ENCODE data around the gene TLR2.

Gene TLR2

GRCh38 chr4:153645183-153645582, 38.9 kb upstream of the TLR2 start:
- DNase-seq (ENCODE audit: insufficient read length) (no peak), FAIRE-seq (no peak)
- no peak for TF ChIP-seq POLR2A (IDR thresholded peaks at IDR 0.05; ENCODE audit: low read depth, low read length)
- TF ChIP-seq POLR2AphosphoS5 (IDR thresholded peaks at IDR 0.05; ENCODE audit: low read depth, low read length): no peak
- TF ChIP-seq TAF1 (IDR thresholded peaks at IDR 0.05; ENCODE audit: borderline replicate concordance, low read depth, low read length): no peak

- no peak for TF ChIP-seq POLR2A (IDR thresholded peaks at IDR 0.05; ENCODE audit: low read depth, low read length)
- no peak for TF ChIP-seq POLR2AphosphoS5 (IDR thresholded peaks at IDR 0.05; ENCODE audit: low read depth, low read length)
- TF ChIP-seq TAF1 (IDR thresholded peaks at IDR 0.05; ENCODE audit: borderline replicate concordance, low read depth, low read length): no peak
- no peak for FAIRE-seq
- no peak for DNase-seq (ENCODE audit: insufficient read length)
Measured at GRCh38 chr4:153646261-153646660, 37.8 kb upstream of the TLR2 start.

GRCh38 chr4:153646978-153647377, 37.1 kb upstream of the TLR2 start:
- no peak for FAIRE-seq

GRCh38 chr4:153647975-153648374, 36.1 kb upstream of the TLR2 start:
- no peak for DNase-seq (ENCODE audit: insufficient read length)

More at GRCh38 chr4:153646978-153647377, 37.1 kb upstream of the TLR2 start:
- DNase-seq (ENCODE audit: insufficient read length): no peak
- TF ChIP-seq POLR2A (IDR thresholded peaks at IDR 0.05; ENCODE audit: low read depth, low read length) (no peak), TAF1 (IDR thresholded peaks at IDR 0.05; ENCODE audit: borderline replicate concordance, low read depth, low read length) (no peak), POLR2AphosphoS5 (IDR thresholded peaks at IDR 0.05; ENCODE audit: low read depth, low read length) (no peak)

GRCh38 chr4:153649572-153649991, 34.5 kb upstream of the TLR2 start:
- no peak for DNase-seq (ENCODE audit: insufficient read length)
- FAIRE-seq: no peak
- TF ChIP-seq POLR2AphosphoS5 (IDR thresholded peaks at IDR 0.05; ENCODE audit: low read depth, low read length) (no peak), TAF1 (IDR thresholded peaks at IDR 0.05; ENCODE audit: borderline replicate concordance, low read depth, low read length) (no peak), POLR2A (IDR thresholded peaks at IDR 0.05; ENCODE audit: low read depth, low read length) (no peak)

More at GRCh38 chr4:153647975-153648374, 36.1 kb upstream of the TLR2 start:
- TF ChIP-seq POLR2AphosphoS5 (IDR thresholded peaks at IDR 0.05; ENCODE audit: low read depth, low read length) (no peak), POLR2A (IDR thresholded peaks at IDR 0.05; ENCODE audit: low read depth, low read length) (no peak), TAF1 (IDR thresholded peaks at IDR 0.05; ENCODE audit: borderline replicate concordance, low read depth, low read length) (no peak)
- FAIRE-seq: peak; percentile 51

GRCh38 chr4:153651116-153651515, 33.0 kb upstream of the TLR2 start:
- no peak for FAIRE-seq
- no peak for TF ChIP-seq POLR2AphosphoS5 (IDR thresholded peaks at IDR 0.05; ENCODE audit: low read depth, low read length)
- TF ChIP-seq POLR2A (IDR thresholded peaks at IDR 0.05; ENCODE audit: low read depth, low read length): no peak
- TF ChIP-seq TAF1 (IDR thresholded peaks at IDR 0.05; ENCODE audit: borderline replicate concordance, low read depth, low read length): no peak
- no peak for DNase-seq (ENCODE audit: insufficient read length)

- no peak for TF ChIP-seq POLR2A (IDR thresholded peaks at IDR 0.05; ENCODE audit: low read depth, low read length)
- TF ChIP-seq POLR2AphosphoS5 (IDR thresholded peaks at IDR 0.05; ENCODE audit: low read depth, low read length): no peak
- TF ChIP-seq TAF1 (IDR thresholded peaks at IDR 0.05; ENCODE audit: borderline replicate concordance, low read depth, low read length): no peak
- DNase-seq (ENCODE audit: insufficient read length) (no peak), FAIRE-seq (peak; percentile 44)
Measured at GRCh38 chr4:153651587-153651986, 32.5 kb upstream of the TLR2 start.

- FAIRE-seq: no peak
- DNase-seq (ENCODE audit: insufficient read length): no peak
- TF ChIP-seq POLR2A (IDR thresholded peaks at IDR 0.05; ENCODE audit: low read depth, low read length) (no peak), TAF1 (IDR thresholded peaks at IDR 0.05; ENCODE audit: borderline replicate concordance, low read depth, low read length) (no peak), POLR2AphosphoS5 (IDR thresholded peaks at IDR 0.05; ENCODE audit: low read depth, low read length) (no peak)
Measured at GRCh38 chr4:153652051-153652784, 31.9 kb upstream of the TLR2 start.

GRCh38 chr4:153655002-153655541, 29.0 kb upstream of the TLR2 start:
- DNase-seq (ENCODE audit: insufficient read length) (no peak), FAIRE-seq (no peak)
- no peak for TF ChIP-seq POLR2A (IDR thresholded peaks at IDR 0.05; ENCODE audit: low read depth, low read length)
- TF ChIP-seq TAF1 (IDR thresholded peaks at IDR 0.05; ENCODE audit: borderline replicate concordance, low read depth, low read length): no peak
- no peak for TF ChIP-seq POLR2AphosphoS5 (IDR thresholded peaks at IDR 0.05; ENCODE audit: low read depth, low read length)

- no peak for DNase-seq (ENCODE audit: insufficient read length)
- TF ChIP-seq POLR2A (IDR thresholded peaks at IDR 0.05; ENCODE audit: low read depth, low read length) (no peak), POLR2AphosphoS5 (IDR thresholded peaks at IDR 0.05; ENCODE audit: low read depth, low read length) (no peak), TAF1 (IDR thresholded peaks at IDR 0.05; ENCODE audit: borderline replicate concordance, low read depth, low read length) (no peak)
- no peak for FAIRE-seq
Measured at GRCh38 chr4:153655928-153656327, 28.2 kb upstream of the TLR2 start.

- DNase-seq (ENCODE audit: insufficient read length) (no peak), FAIRE-seq (no peak)
- TF ChIP-seq POLR2A (IDR thresholded peaks at IDR 0.05; ENCODE audit: low read depth, low read length) (no peak), TAF1 (IDR thresholded peaks at IDR 0.05; ENCODE audit: borderline replicate concordance, low read depth, low read length) (no peak), POLR2AphosphoS5 (IDR thresholded peaks at IDR 0.05; ENCODE audit: low read depth, low read length) (no peak)
Measured at GRCh38 chr4:153661215-153661822, 22.8 kb upstream of the TLR2 start.

Measured in GM12892 (cell line).